GM19035 (cell line): ENCODE measurements around the gene TNPO2.

ENCODE experiments used
- ATAC-seq: cut with Tn5 transposase; IDR thresholded peaks from one replicate; pipeline ENCODE4 v1.9.1; 2021; ENCODE audit not compliant: unreplicated experiment

The TNPO2 gene

DNA sequence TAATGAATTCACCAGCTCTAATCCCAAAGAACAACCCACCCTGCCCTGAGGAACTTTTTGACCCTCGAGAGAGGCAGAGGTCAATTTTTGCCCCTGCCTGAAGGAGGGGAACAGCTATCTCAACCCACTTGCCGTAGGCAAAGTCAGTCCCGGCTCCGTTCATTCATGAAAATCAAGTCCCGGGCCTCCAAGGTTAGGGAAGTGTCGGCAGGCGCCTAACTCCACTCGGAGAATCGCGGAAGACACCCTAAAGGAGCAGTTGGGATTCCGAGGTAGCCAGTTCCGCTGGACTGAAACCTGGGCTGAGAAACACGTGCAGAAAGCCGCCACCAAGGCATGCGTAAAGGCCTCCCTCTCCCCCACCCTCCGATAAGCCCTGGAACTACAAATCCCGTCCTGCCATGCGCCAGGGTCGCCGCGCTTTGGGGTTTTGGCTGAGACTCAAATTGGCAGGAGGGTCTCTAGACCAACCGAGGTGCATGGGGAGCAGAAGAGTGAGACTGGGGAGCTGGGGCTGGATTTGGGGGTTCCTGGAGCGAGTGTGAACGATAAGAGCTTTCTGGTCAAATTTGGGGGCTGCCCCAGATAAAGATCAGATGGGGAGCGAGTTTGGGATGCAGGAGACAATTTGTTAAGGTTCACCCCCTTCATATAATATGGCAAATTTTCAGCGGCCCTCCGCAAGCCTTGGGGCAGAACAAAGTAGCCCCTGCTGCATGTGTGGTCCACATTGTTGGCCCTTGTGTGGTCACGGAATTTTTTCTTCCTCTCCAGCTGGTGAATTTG is at the start of gene TNPO2:
TSS of gene TNPO2 (minus strand) at position 292 of the 786 bp plus-strand sequence. CDS start 2,955 bp downstream, outside the sequence.
- ATAC-seq = no peak

DNA sequence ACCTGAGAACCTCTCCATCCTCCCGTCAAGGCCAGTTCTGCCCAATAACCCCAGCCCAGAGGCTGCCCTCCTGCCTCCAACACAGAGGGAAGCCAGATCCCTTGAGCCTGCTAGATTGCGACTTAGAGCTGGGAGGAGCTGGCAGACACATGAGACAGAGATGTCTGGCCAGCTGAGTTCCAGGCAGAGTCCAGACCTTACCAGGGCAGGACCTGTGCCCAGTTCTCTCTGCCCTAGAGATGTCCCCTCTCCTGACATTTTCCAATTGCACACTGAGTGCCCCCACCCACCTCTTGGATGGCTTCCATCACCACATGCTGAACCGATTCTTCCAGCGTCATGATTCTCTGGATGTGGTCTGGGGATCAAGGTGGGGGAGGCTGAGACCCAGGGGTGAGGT is 48.6 kb upstream of the TNPO2 start:
- no peak for ATAC-seq

DNA sequence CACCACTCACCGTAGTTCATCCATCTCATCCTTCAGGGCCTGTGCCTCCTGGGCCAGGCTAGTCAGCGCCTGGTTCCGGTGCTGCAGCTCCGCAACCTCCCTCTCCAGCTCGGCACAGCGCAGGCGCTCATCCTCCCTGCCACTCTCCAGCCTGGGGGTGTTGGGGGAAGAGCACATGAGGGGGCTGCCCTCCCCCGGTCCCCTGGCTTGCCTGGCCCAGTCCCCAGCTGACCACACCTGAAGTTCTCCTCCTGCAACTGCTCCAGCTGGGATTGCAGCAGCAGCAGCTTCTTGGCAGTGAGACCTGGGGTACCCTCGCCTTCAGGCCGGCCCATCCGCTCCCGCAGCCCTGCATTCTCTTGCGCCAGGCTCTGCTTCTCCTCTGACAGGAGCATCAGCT is 47.2 kb upstream of the TNPO2 start:
- no peak for ATAC-seq

DNA sequence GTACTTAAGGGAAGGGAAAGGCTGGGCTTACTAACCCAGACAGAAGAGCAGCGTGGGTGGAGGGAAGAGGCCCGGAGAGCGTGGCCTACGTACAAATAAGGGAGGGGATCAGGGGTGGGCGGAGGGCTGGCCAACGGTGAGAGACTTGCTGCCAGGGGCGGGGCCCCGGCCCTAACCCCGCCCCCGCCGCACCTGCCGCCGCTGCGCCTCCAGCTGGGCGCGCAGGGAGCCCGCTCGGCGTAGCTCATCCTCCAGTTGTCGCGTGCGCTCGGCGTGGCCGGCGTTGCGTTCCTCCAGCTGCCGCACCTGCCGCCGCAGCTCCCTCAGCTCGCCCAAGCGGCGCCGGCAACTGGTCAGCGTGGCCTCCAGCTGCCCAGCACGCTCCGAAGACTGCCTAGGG is 46.0 kb upstream of the TNPO2 start:
- no peak for ATAC-seq

DNA sequence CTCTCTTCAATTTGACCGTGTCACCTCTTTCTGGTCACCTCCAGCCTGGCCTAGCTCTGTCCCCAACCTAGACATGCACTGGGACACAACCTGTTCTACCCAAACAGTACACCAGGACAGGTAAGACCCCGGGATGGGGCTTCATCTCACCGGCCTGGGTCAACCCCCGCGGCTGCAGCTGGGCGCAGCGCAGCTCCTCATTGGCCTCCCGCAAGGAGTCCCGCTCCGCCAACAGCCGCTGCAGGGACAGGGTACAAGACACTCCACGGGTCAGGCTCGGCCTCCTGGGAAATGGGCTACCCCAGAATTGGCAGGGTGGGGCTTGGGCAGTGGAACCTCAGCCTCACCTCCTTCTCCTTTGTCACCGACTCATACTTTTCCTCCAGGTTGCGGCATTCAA is 43.9 kb upstream of the TNPO2 start:
- no peak for ATAC-seq

DNA sequence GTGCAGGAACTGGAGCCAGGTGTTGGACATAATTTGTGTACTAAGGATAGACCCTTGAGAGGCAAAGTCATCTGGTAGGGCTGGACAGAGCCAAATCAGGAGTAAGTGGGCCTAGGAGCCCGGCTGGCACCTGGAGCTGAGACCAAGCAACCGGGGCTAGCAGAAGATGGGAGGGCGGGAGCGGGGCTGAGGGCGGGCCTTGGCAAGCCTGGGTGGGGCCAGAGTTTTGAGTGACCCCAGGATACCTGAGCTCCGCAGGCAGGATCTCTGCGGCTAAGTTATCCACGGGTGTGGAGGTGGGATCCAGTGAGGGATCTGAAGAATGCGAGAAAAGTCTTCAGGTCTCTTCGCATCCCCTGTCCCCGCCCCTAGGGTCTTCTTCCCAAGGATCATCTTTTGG is 43.4 kb upstream of the TNPO2 start:
- ATAC-seq = no peak

DNA sequence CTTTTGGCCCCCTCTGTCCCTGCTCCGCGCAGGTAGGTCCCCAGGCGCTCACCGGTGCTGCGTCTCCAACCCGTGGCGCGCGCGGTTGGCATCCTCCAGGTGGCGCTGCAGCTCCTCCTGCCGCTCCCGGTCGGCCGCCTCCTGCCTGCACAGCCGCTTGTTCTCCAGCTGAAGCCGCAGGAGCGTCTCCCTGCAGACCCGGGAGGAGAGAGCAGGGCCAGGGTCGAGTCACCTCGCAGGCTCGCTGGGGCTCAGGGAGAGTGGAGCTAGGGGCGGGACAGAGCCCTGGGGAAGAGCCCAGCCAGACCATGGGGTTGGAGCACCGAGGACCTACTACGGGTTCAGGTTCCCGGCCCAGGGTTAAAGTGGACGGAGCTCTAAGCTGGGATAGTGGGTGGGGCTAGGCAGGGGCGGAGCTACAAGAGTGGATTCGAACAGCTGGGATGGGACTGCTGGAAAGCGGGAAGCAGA is 42.4 kb upstream of the TNPO2 start:
- no peak for ATAC-seq

DNA sequence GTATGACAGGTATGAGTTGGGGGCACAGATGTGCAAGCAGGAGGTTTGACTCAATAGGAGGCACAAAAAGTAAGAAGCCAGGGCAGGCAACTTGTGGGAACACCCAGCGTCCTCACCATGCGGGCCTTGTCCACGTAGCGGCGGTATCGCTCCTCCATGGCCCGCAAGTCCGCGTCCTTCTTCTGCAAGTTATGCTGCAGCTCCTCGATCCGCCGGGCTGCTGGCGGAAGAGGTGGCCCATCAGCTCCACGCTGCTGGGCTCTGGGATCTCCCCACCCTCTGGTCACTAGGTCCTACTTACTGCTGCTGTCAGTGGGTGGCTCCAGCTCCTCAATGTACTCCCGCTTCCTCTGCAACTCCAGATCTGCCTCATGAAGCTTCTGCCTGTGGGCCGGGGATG is 41.0 kb upstream of the TNPO2 start:
- no peak for ATAC-seq

DNA sequence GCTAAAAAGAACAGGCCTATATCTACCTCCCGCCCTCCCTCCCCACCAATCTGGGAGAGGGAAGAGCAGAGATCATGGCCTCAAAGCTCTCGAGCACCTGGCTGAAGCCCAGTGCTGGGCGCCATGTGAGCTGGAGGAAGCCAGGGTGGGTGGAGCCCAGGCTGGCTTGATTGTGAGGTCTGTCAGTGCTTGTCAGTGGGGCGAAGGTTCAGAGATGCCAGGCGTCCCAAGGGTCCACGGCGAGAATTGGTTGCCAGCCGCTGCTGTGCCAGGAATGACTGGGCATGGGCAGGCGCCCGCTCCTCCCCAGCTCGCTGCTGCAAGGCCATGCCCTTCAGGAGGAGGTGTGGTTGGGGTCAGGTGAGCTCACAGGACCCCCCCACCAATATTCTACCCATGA is 39.4 kb upstream of the TNPO2 start:
- no peak for ATAC-seq

DNA sequence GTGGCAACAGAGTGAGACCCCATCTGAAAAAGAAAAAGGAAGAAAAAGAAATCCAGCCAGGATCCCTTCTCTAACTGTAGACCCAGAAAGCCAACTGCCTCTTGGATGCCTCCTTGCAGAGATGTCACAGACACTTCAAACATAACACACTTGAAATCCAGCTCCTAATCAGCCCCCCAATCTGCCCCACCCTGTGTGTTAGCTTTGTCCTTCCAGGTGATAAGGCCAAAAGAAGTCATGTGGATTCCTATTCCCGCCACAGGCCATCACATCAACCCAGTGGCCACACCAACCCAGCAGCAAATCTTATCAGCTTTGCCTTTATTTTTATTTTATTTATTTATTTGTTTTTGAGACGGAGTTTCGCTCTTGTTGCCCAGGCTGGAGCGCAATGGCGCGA is 36.0 kb upstream of the TNPO2 start:
- ATAC-seq = no peak

DNA sequence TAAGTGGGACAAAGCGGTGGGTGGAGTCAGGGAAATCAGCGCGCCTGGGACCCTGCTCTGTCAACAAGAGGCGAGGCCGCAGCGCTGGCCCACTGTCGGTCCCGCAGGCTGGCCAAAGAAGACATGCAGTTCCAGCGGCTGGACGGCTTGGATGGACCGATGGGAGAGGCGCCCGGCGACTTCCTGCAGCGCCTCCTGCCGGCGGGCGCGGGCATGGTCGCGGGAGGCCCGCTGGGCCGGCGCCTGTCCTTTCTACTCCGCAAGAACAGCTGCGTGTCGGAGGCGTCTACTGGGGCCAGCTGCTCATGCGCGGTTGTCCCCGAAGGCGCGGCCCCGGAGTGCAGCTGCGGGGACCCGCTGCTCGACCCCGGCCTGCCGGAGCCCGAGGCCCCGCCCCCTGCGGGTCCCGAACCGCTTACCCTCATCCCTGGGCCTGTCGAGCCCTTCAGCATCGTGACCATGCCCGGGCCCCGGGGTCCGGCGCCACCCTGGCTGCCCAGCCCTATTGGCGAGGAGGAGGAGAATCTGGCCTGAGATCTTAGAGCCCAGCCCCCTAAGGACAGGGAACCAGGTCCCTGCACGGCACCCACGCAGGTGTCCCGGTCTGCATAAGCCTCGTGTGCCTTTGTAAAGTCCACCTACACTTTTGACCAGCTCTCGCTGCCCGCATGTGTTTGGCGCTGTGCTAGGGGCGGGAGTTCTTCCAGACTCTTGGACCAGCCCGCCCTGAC is 34.0 kb upstream of the TNPO2 start:
- no peak for ATAC-seq

DNA sequence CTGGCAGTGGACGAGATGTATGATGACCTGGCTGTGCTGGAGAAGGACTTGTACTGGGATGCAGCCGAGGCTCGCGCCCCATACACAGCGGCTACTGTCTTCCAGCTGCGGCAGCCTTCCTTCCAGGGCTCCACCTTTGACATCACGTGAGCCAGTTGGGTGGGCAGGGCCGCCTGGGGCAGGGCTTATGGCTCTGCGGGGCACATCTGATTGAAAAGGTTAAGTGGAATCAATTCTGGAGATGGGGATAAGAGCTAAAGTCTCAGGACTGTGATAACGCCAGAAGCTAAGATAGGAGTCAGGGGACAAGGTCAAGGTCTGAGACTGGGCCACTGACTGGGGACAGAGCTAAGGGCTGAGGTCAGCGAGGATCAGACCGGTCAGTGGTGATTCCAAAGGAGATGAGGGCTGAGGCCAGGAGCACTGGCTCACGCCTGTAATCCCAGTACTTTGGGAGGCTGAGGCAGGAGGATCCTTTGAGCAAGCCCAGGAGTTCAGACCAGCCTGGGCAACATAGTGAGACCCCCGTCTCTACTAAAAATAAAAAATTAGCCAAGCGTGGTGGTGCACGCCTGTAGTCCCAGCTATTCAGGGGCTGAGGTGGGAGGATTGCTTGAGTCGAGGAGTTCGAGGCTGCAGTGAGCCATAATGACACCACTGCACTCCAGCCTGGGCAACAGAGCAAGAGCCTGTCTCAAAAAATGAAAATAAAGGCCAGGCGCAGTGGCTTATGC is 32.6 kb upstream of the TNPO2 start:
- ATAC-seq = no peak

DNA sequence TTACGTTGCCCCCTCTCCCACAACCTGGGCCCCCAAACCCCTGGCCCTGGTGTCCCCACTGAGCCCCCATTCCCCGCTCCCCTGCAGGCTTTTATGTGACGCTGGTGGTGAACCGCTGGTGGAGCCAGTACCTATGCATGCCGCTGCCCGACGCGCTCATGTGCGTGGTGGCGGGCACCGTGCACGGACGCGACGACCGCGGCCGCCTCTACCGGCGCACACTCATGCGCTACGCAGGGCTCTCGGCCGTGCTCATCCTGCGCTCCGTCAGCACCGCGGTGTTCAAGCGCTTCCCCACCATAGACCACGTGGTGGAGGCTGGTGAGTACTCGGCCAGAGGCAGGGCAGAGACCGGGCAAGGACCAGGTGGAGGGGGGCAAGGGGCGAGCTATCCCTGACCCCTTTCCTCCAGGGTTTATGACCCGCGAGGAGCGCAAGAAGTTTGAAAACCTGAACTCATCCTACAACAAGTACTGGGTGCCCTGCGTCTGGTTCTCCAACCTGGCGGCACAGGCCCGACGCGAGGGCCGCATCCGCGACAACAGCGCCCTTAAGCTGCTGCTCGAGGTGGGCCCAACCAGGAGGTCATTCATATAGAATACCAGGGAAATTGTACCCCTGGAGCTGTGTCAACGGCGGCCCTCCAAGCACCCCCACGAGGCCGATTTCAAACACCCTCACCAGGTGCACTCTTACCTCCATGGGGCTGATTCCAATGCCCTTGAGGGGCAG is 30.9 kb upstream of the TNPO2 start:
- ATAC-seq = no peak

DNA sequence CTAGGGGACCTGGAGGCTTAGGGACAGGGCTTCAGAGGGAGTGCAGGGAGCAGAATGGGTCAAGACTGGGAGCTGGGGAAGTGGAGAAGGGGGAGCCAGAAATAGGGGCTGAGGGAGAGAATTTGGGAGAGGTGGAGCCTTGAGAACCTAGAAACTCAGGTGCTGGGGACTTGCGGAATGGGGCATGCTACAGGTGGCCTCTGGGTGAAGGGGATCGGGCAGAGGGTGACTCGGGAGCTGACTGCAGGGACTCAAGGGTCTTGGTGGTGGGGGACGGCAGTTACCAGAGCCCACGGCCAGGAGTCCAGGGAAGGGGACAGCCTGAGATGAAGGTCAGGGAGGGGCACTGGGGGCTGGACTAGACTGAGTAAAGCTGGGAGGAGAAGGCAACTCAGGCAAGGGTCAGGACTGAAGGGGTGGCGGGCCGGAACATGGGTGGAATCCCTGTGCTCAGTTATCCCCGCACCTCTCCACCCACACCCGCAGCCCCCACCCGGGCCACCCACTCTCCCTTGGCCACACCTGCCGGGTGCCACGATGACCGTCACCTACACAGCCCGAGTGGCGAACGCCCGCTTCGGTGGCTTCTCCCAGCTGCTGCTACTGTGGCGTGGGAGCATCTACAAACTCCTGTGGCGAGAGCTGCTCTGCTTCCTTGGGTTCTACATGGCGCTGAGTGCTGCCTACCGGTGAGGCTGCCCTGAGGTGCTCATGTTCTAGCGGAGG is 28.5 kb upstream of the TNPO2 start:
- no peak for ATAC-seq

DNA sequence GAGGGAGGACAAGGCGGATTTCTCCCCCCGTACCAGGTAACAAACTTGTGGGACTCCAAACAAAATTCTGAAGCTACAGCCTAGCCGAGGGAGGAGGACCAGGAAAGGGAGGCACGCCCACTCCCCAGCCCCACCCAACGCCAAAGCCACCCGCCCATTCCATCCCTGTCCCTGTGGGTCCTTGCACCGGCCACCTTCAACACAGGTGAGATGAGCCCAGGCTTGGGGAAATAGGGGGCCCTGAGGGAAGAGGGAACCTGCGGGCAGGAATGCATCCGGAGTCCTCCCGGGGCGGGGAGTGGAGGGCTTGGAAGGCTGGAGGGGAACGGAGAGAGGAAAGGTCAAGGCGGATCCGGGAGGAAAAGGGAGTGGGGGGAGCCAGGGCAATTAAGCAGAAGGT is 27.9 kb upstream of the TNPO2 start, which contains the start of gene BEST2:
TSS of gene BEST2 (plus strand) at position 157 of the 400 bp plus-strand sequence. CDS start 802 bp downstream, outside the sequence.
- ATAC-seq = no peak

DNA sequence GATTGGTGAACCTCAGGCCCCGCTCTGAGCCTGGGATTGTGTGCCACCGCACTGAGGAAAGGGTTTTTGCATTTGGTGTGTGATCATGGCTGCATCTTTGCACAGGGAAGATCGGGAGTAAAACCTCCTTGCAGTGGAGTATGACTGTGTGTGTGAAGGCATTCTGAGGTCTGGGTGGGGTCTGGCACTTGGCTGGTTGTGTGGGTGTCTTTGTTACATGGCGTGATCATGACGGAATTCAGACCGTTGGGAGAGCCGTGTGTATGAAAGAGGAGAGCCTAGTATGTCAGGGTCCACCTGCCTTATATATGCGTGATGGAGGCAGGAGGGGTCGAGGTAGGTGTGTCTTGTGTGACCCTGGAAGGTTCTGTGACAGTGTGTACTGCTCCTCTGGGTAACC is 27.1 kb upstream of the TNPO2 start:
- ATAC-seq = no peak

DNA sequence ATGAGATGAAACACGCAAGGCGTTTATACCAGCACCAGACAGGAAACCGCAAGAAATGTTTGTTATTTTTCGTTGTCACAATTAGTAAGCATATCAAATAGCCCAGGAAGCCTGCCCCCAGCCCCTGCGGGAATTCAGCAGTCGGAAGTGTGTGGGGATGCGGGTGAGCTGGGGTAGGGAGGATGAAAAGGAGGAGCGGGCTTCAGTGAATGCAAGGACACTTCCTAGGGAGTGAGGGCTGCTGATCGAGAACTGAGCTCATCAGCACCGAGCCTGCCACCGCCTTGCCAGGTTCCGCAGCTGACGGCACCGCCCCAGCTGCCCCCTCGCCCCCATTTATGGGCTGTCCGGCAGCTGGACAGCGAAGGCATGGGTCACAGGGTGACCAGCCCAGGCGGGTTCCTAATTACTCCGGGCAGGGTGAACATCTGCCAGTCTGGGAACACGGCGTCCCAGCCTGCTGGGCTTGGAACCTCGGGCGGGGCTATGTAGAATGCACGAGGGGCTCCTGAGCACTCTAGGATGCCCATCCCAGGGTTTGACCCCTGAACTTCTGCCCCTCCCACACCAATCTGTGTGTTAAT is 26.3 kb upstream of the TNPO2 start:
- ATAC-seq = no peak

DNA sequence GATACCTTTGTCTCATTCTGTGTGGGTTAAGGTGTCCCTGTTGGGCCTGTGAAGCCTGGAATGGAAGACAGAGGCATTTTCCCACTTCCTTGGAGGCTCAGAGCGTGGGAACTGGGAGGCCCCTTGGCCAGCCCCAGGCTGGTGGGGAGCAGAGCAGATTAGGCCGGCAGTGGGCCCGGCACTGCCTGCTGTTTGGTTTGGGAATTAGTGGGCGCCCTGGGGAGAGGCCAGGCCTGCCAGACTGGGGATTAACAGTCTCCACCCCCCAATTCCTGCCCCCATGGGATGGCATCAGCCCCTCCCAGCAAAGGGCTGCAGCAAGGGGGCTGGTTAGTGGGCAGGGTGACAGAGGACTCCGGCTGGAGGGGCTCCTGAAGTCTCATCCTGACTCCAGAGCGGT is 24.8 kb upstream of the TNPO2 start:
- no peak for ATAC-seq

DNA sequence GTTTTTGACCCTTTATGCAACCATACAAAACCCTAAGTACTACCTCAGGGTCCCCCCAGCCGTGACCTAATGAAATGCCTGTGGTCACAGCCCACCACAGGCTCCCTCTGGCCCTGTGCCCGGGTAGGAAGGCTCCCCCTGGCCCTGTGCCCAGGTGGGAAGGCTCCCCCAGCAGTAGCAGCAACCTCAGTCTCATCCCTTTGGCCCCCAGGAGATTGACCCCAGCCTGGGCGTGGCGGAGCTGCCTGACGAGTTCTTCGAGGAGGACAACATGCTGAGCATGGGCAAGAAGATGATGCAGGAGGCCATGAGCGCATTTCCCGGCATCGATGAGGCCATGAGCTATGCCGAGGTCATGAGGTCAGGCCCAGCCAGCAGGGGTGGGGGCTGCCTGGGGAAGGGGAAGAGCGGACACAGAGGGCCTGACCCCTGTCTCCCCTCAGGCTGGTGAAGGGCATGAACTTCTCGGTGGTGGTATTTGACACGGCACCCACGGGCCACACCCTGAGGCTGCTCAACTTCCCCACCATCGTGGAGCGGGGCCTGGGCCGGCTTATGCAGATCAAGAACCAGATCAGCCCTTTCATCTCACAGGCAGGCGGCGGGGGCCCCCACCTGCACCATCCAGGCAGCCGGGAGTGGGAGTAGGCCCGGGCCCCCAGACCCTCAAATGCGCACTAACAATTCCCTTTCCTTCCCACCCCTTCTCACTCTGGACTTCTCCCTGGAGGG is 21.6 kb upstream of the TNPO2 start:
- no peak for ATAC-seq
